Neural progenitor cell (in vitro differentiated cells): ENCODE measurements around the gene TSPAN3. TPM values are rescaled to one million over a fixed set of nuclear protein-coding genes. Genes with fewer than 3 reads are reported as not detected.

Experiments used
- DNase-seq: peaks from one replicate; pipeline ENCODE4 v3.0.0-alpha.2; 2016; ENCODE audit warnings: low spot score
- H2AFZ ChIP-seq: fragments of 200-600 bp; sonication (generic); replicated peaks from 2 replicates; pipeline ENCODE4 v1.6.1; 2016; ENCODE audit warnings: antibody characterized with exemption
- H3F3A ChIP-seq: fragments of 200-600 bp; sonication (generic); 2 replicates; pipeline ENCODE4 v1.6.1; 2016; ENCODE audit warnings: antibody characterized with exemption, low read depth
- H3K27ac ChIP-seq: fragments of 200-600 bp; sonication (generic); 2 replicates; pipeline ENCODE4 v1.5.1; 2016; ENCODE audit warnings: mild to moderate bottlenecking
- H3K27me3 ChIP-seq: fragments of 200-600 bp; sonication (generic); 2 replicates; pipeline ENCODE4 v1.6.1; 2016; ENCODE audit warnings: mild to moderate bottlenecking, moderate library complexity
- H3K36me3 ChIP-seq: fragments of 200-600 bp; sonication (generic); 2 replicates; pipeline ENCODE4 v1.5.1; 2016
- H3K4me1 ChIP-seq: fragments of 200-600 bp; sonication (generic); 2 replicates; pipeline ENCODE4 v1.6.1; 2016; ENCODE audit warnings: mixed run types
- H3K4me2 ChIP-seq: fragments of 200-600 bp; sonication (generic); 2 replicates; pipeline ENCODE4 v1.6.1; 2016
- H3K4me3 ChIP-seq: fragments of 200-600 bp; sonication (generic); 2 replicates; pipeline ENCODE4 v1.5.1; 2016
- H3K79me2 ChIP-seq: fragments of 200-600 bp; sonication (generic); 2 replicates; pipeline ENCODE4 v1.6.1; 2016; ENCODE audit warnings: low read depth
- H3K9ac ChIP-seq: fragments of 200-600 bp; sonication (generic); 2 replicates; pipeline ENCODE4 v1.6.1; 2016
- H3K9me3 ChIP-seq: fragments of 200-600 bp; sonication (generic); 2 replicates; pipeline ENCODE4 v1.5.1; 2016; ENCODE audit warnings: low read depth
- H4K20me1 ChIP-seq: fragments of 200-600 bp; sonication (generic); 2 replicates; pipeline ENCODE4 v1.6.1; 2016; ENCODE audit warnings: low read depth
- H3K27ac Mint-ChIP-seq: 3 replicates; pipeline ENCODE4 v1.8.0; 2021; ENCODE audit warnings: mixed read lengths
- H3K27me3 Mint-ChIP-seq: 2 replicates; pipeline ENCODE4 v1.8.0; 2022; ENCODE audit warnings: low read depth, mild to moderate bottlenecking, inconsistent platforms, moderate library complexity, mixed read lengths; ENCODE audit not compliant: insufficient read depth
- H3K36me3 Mint-ChIP-seq: 3 replicates; pipeline ENCODE4 v1.8.0; 2021; ENCODE audit warnings: mixed read lengths
- H3K4me1 Mint-ChIP-seq: 3 replicates; pipeline ENCODE4 v1.8.0; 2021; ENCODE audit warnings: mixed read lengths
- H3K4me3 Mint-ChIP-seq: 3 replicates; pipeline ENCODE4 v1.8.0; 2021; ENCODE audit warnings: mild to moderate bottlenecking, moderate library complexity, mixed read lengths
- H3K9me3 Mint-ChIP-seq: 3 replicates; pipeline ENCODE4 v1.8.0; 2020; ENCODE audit warnings: mixed read lengths
- CTCF ChIP-seq: fragments of 200-600 bp; sonication (generic); IDR thresholded peaks from 2 replicates; pipeline ENCODE4 v1.5.1; 2017; ENCODE audit warnings: antibody characterized with exemption, mild to moderate bottlenecking
- EZH2 ChIP-seq: fragments of 200-600 bp; sonication (generic); IDR thresholded peaks from 2 replicates; pipeline ENCODE4 v1.6.1; 2017; ENCODE audit warnings: antibody characterized with exemption, mild to moderate bottlenecking, moderate library complexity
- EZH2phosphoT487 ChIP-seq: fragments of 200-600 bp; sonication (generic); IDR thresholded peaks from 2 replicates; pipeline ENCODE4 v1.6.1; 2017; ENCODE audit warnings: antibody characterized with exemption
- total RNA-seq: library from RNA; depleted of rRNA; stranded (reverse); fragments of >200 nt; gene quantifications from 2 replicates; pipeline ENCODE4 v1.2.3, GENCODE V29; 2015; ENCODE audit warnings: low replicate concordance

The TSPAN3 gene
- total RNA-seq, 1 donor from 2014 or later = 474 TPM

GRCh38 chr15:77046704-77047412, 24.1 kb downstream of the TSPAN3 start:
- Histone ChIP-seq H3K4me3 (no peak overlapping the region), H3K27me3 (no peaks in the 10 kb centered on the region), H2AFZ (no peak overlapping the region), H3K4me2 (no peak overlapping the region), H3K79me2 (no peaks in the 10 kb centered on the region), H3K9me3 (no peaks in the 10 kb centered on the region), H4K20me1 (peaks cover 9% of the 10 kb centered on the region), H3K36me3 (peaks cover 13% of the 10 kb centered on the region), H3K9ac (no peak overlapping the region), H3K27ac (no peak overlapping the region), H3F3A (no peaks in the 10 kb centered on the region), H3K4me1 (no peaks in the 10 kb centered on the region)
- Mint-ChIP-seq H3K27me3 (no peaks in the 10 kb centered on the region), H3K4me3 (no peak overlapping the region), H3K36me3 (peaks cover 41% of the 10 kb centered on the region), H3K27ac (no peak overlapping the region), H3K9me3 (no peaks in the 10 kb centered on the region), H3K4me1 (no peaks in the 10 kb centered on the region)
- DNase-seq = no peak
- TF ChIP-seq EZH2phosphoT487 (no peak), EZH2 (no peak), CTCF (no peak)

- H3K79me2 ChIP-seq = no peaks in the 10 kb centered on the region
- H3K27ac ChIP-seq = no peak overlapping the region
- no peak overlapping the region for H3K27ac Mint-ChIP-seq
- no peaks in the 10 kb centered on the region for H3K27me3 ChIP-seq
- H3K36me3 ChIP-seq = peaks cover 11% of the 10 kb centered on the region
- H3K27me3 Mint-ChIP-seq = no peaks in the 10 kb centered on the region
- peaks cover 5% of the 10 kb centered on the region for H3F3A ChIP-seq
- no peak overlapping the region for H3K9ac ChIP-seq
- H3K9me3 Mint-ChIP-seq = no peaks in the 10 kb centered on the region
- no peaks in the 10 kb centered on the region for H3K4me1 Mint-ChIP-seq
- no peak overlapping the region for H3K4me3 Mint-ChIP-seq
- TF ChIP-seq EZH2 (no peak), CTCF (no peak), EZH2phosphoT487 (no peak)
- no peak overlapping the region for H3K4me2 ChIP-seq
- H3K4me3 ChIP-seq = no peak overlapping the region
- no peaks in the 10 kb centered on the region for H3K9me3 ChIP-seq
- H3K4me1 ChIP-seq = no peaks in the 10 kb centered on the region
- DNase-seq = no peak
- no peak overlapping the region for H2AFZ ChIP-seq
- peaks cover 6% of the 10 kb centered on the region for H4K20me1 ChIP-seq
- H3K36me3 Mint-ChIP-seq = peaks cover 42% of the 10 kb centered on the region
These were observed 24.9 kb downstream of the TSPAN3 start for GRCh38 chr15:77045985-77046384.

- TF ChIP-seq CTCF (no peak), EZH2phosphoT487 (no peak), EZH2 (no peak)
- Histone ChIP-seq H3F3A (peaks cover 11% of the 10 kb centered on the region), H3K27me3 (no peaks in the 10 kb centered on the region), H3K4me2 (no peak overlapping the region), H3K9ac (no peak overlapping the region), H3K4me3 (no peak overlapping the region), H3K27ac (no peak overlapping the region), H2AFZ (no peak overlapping the region), H3K9me3 (no peaks in the 10 kb centered on the region), H3K4me1 (no peaks in the 10 kb centered on the region), H3K79me2 (no peaks in the 10 kb centered on the region), H4K20me1 (peaks cover 6% of the 10 kb centered on the region), H3K36me3 (peaks cover 8% of the 10 kb centered on the region)
- DNase-seq = no peak
- Mint-ChIP-seq H3K4me3 (no peak overlapping the region), H3K36me3 (peaks cover 47% of the 10 kb centered on the region), H3K27me3 (no peaks in the 10 kb centered on the region), H3K27ac (no peak overlapping the region), H3K9me3 (peaks cover 3% of the 10 kb centered on the region), H3K4me1 (no peaks in the 10 kb centered on the region)
These were observed 26.5 kb downstream of the TSPAN3 start for GRCh38 chr15:77044228-77045042.
